HG03575 (cell line): Measurements from ENCODE around the gene TNC.

Experiments used
- ATAC-seq: cut with Tn5 transposase; IDR thresholded peaks from one replicate; pipeline ENCODE4 v1.9.1; 2021; ENCODE audit not compliant: unreplicated experiment, insufficient number of reproducible peaks, low FRiP score; ENCODE audit errors: extremely low read depth

Gene TNC

DNA sequence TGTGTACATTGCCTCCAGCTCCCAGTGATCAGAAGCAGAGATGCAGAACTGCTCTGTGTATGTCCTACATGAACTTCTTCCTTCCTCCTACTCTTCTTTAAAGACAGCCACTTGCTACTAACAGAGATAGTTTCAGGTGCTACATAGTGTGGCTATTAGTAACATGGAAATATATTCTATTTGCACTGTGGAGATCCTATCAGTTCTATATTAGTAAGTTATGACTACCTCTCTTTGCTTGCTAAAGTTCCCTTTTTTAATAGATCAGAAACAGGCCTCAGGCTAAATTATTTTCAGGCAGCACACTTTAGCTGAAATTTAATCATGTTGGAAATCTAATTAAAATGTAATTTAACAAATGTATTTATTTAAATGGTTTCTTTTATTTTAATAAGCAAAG, 123.2 kb downstream of the TNC start:
- ATAC-seq = no peak

DNA sequence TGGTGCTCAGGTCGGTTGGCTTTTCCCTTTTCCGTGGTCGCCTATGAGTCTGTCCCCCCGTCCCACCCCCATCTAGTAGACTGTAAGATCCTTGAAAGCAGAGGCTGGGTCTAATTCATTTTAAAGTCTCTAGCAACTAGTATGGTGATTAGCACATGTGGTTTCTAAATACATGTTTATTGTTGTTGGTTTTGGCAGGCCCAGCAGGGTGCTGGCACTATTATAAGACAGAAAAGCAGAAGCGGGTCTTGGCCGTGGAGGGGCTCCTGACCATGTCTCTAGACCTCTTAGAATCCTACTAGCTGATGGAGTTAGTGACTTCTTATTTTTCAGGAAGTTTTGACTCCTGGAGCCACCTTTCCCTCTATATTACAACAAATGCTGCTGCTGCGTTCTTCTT, 126.1 kb downstream of the TNC start:
- ATAC-seq = no peak

DNA sequence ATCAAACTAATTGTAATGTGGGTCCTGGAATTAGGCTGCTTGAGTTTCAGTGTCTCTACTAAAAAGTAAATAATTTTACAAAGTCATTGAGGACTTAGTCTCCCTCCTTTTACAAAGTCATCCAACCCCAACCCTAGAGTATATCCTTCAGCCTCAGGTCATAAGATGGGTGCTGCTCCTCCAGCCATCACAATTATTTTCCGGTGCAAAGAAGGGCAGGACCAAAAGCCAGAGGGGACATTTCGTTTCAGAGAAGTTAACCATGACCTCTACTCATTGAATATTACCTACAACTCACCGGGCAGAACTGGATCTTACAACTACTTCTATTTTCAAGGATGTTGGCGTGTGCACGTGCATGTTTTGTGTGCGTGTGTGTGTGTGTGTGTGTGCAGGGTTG, 127.1 kb downstream of the TNC start:
- no peak for ATAC-seq

DNA sequence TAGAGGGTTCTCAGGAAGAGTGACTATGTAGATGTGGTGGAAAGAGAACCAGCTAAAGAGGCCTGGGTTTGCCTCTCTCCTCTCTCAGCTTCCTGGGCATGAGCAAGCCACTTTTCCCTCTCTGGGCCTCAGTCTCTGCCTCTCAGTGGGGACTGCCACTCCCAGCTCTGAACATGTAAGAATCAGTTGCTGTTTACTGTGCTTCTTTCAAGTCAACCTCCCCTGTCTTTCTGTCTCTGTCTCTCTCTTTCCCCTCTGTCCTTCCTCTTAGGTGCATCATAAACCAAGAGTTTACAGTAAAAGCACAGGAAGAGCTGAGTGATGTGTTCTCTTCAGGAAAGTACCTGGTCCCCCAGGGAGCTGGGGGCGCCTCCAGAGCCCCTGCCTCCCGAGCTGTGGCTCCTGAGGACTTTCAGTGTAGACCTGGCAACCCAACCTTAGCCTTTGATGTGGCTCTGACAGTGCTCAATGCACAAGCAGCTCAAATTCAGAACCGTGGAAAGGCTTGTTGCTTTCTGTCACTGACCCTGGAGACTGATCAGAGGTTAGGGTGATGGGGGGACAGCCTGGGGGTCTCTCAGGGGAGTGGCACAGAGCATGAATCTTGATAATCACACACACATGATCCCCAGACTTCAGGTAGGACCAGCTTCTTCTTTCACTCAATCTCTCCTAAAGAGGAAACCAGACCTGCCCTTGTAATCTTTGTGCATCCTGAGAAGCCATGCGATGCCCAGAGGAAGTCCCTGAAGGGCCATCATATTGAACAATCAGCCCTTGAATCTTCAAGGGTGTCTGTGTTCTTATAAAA, 128.2 kb downstream of the TNC start:
- ATAC-seq = no peak

DNA sequence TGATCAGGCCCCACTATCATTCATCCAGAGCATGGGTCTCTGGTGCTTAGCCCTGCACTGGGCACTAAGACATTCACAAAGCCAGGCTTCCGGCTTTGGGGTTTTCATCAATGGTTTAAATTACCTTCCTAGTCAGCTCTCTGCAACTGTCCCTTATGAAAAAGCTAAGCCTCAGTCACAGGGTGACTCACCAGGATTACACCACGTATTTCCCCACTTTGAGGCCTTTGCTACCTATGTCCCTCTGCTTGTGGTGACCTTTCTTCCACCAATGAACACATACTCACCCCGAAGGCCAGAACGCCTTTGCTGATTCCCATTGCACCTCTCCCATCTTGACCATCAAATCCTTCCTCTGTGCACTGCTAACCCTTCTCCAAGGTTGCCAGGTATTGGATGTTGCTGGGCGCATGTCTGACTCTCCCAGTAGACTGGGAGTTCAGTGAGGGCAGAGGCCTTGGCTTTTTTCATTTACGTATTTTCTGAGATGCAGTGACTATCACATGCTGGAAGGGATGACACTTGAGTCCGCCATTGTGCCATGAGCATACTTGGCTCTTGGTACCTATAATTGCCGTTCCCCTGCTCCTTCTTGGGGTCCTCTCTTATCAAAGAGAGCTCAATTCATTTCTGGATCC, 128.9 kb downstream of the TNC start:
- ATAC-seq = peak; percentile 46

DNA sequence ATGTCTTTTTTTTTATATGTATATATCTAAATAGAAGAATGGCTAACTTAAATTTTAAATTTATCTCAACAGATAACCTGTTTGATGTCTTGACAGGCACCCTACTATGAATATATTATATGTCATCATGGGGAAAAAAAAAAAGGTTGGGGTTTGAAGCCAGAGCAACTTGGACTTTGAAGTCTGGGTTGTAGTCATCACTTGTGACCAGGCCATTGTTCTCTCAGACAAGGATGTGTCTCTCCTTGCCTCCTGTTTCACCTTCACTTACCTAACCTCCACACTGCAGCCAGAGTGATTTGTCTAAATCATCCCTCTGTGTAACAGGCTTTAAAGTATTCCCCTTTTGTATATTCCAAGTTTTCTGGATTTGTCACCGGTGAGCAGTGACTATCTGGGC, 130.8 kb downstream of the TNC start:
- no peak for ATAC-seq

DNA sequence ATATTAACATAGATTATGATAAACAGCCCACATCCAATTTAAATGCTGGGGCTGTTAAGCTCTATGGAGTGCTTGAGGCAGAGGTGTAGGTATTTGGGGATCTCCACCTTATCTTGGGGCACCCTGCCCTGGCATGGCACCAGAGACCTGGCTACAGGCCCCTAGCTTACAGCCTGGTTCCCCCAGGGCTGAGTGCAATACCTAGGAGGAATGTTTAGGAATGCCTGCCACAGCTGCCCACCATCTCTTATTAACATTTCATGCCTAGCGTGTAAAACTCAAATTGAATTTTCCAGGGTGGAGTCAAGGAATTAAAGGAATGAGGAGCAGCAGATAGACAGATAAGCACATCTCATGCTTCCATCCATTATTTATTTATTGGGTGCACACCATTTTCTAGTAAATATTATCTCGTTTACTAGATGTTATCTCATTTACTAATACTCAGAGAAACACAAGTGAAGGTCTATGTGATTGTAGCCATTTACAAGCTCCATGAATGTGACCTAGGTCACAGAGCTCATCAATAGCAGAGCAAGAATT, 131.9 kb downstream of the TNC start:
- ATAC-seq = no peak

DNA sequence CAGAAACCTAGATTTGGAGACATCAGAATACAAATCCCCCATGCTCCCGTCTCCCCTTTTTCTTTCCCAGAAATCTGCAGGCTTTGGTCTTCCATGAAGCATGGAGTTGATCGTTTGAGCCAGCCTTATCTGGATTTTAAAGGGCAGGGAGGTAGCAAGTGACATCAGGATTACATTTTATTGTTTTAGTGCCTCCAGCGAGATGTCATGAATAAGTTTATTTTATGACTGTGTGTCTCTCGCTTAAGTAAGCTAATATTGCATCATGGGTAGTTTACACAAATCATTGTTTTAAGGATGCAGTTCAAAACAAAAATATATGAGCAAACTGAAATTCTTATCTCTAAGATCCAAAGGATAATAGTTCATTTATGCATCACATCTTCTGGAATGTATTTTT, 136.9 kb downstream of the TNC start:
- ATAC-seq = no peak

DNA sequence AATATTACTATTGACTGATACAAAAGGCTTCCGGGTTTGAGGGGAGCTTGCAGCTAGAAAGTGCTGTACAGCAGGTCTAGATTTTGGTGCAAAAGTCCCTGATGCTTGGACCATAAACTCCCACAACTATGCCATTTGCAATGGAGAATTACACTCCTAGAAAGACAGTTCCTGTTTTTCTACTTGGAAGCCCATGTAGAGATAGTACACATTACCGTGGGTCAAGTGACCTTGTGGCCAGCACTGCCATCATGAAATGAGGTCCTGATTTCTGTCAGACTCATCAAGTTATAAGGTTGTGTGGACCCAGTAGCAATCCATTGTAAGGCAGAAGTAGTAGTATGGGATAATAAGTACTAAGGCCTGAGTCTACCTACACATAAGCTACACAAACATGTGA, 144.7 kb downstream of the TNC start:
- ATAC-seq = no peak

DNA sequence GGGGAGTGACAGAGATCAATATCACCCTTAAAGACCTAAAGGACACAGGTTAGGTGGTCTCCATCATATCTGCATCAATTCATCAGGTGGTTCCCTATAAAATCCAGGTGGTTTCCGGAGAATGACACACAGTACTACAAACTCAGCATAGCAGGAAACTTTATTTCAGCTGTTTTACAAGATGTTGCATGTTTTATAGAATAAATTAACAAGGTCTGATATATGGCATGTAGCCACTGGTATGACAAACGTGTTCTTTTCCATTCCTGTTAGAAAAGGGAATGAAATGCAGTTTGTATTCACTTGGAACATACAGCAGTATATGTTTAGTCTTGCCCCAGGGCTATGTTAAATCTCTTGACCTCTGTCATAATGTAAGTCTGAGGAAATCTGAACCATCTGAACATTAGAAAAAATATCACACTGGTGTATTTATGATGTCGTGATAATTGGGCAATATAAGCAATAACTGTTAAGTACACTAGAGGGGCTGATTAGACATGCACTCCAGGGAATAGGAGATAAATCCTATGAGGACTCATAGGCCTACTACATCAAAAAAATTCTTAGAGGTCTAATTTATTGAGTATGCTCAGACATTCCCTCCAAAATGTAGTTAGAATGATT, 145.3 kb downstream of the TNC start:
- ATAC-seq = no peak
